Stimulated activated CD8-positive, alpha-beta memory T cell treated with anti-CD3 and anti-CD28 coated beads, Interleukin-15, amount 100 ng/mL, for 1 hour (primary cell): Measurements from ENCODE around the gene TMEM45A.
"Not testable (repeated sequence)": the region's sequence is repeated elsewhere in the genome, so short reads cannot be mapped to it uniquely, and the experiment has no call there.

Experiments used
- DNase-seq: peaks from one replicate; pipeline ENCODE4 v3.0.0-alpha.2; 2020; ENCODE audit warnings: low read depth

Gene TMEM45A

GRCh38 chr3:100536093-100536492 lies 43.7 kb downstream of the TMEM45A start:
- no peak for DNase-seq

GRCh38 chr3:100537646-100538338 lies 45.4 kb downstream of the TMEM45A start:
- DNase-seq: no peak

- no peak for DNase-seq
Observed at GRCh38 chr3:100538339-100538706, 45.9 kb downstream of the TMEM45A start.

- no peak for DNase-seq
Observed at GRCh38 chr3:100540791-100541334, 48.4 kb downstream of the TMEM45A start.

- DNase-seq: not testable (repeated sequence)
Observed at GRCh38 chr3:100541428-100541827, 49.0 kb downstream of the TMEM45A start.

GRCh38 chr3:100545371-100545770 lies 53.0 kb downstream of the TMEM45A start:
- no peak for DNase-seq

- DNase-seq: no peak
Observed at GRCh38 chr3:100546020-100546744, 53.8 kb downstream of the TMEM45A start.

- no peak for DNase-seq
Observed at GRCh38 chr3:100548053-100548452, 55.6 kb downstream of the TMEM45A start.

GRCh38 chr3:100553618-100554372 lies 61.4 kb downstream of the TMEM45A start:
- DNase-seq: no peak

GRCh38 chr3:100554373-100554676 lies 61.9 kb downstream of the TMEM45A start:
- DNase-seq: no peak

- DNase-seq: no peak
Observed at GRCh38 chr3:100556673-100557310, 64.4 kb downstream of the TMEM45A start.

- DNase-seq: no peak
Observed at GRCh38 chr3:100558233-100558632, 65.8 kb downstream of the TMEM45A start.

- no peak for DNase-seq
Observed at GRCh38 chr3:100560426-100560825, 68.0 kb downstream of the TMEM45A start.

- no peak for DNase-seq
Observed at GRCh38 chr3:100561459-100562158, 69.2 kb downstream of the TMEM45A start.

- DNase-seq: no peak
Observed at GRCh38 chr3:100562224-100562857, 69.9 kb downstream of the TMEM45A start.

- DNase-seq: no peak
Observed at GRCh38 chr3:100563228-100563627, 70.8 kb downstream of the TMEM45A start.

GRCh38 chr3:100563652-100564211 lies 71.3 kb downstream of the TMEM45A start:
- DNase-seq: no peak

- DNase-seq: no peak
Observed at GRCh38 chr3:100570811-100571210, 78.4 kb downstream of the TMEM45A start.

GRCh38 chr3:100574536-100574935 lies 82.1 kb downstream of the TMEM45A start:
- no peak for DNase-seq

GRCh38 chr3:100575704-100576103 lies 83.3 kb downstream of the TMEM45A start:
- no peak for DNase-seq
